HG02884 (cell line): ENCODE measurements around the gene EYA2.

Experiments used
- ATAC-seq: cut with Tn5 transposase; IDR thresholded peaks from one replicate; pipeline ENCODE4 v1.9.1; 2021; ENCODE audit warnings: mild to moderate bottlenecking, moderate library complexity; ENCODE audit not compliant: unreplicated experiment

Gene EYA2

GRCh38 chr20:47058236-47058635 is 163.6 kb downstream of the EYA2 start:
- ATAC-seq: no peak

GRCh38 chr20:47059536-47059935 is 164.9 kb downstream of the EYA2 start:
- ATAC-seq: no peak

- no peak for ATAC-seq
These were observed 166.9 kb downstream of the EYA2 start for GRCh38 chr20:47061549-47061948.

GRCh38 chr20:47062226-47062890 is 167.7 kb downstream of the EYA2 start:
- ATAC-seq: no peak

GRCh38 chr20:47063407-47063806 is 168.8 kb downstream of the EYA2 start:
- ATAC-seq: no peak

GRCh38 chr20:47063808-47064207 is 169.2 kb downstream of the EYA2 start:
- no peak for ATAC-seq

- no peak for ATAC-seq
These were observed 172.0 kb downstream of the EYA2 start for GRCh38 chr20:47066484-47067270.

- no peak for ATAC-seq
These were observed 173.1 kb downstream of the EYA2 start for GRCh38 chr20:47067776-47068175.

GRCh38 chr20:47070176-47070575 is 175.5 kb downstream of the EYA2 start:
- ATAC-seq: no peak

GRCh38 chr20:47071646-47072185 is 177.1 kb downstream of the EYA2 start:
- ATAC-seq: no peak

- no peak for ATAC-seq
These were observed 179.3 kb downstream of the EYA2 start for GRCh38 chr20:47073766-47074475.

GRCh38 chr20:47075263-47075662 is 180.6 kb downstream of the EYA2 start:
- ATAC-seq: no peak

- ATAC-seq: no peak
These were observed 184.4 kb downstream of the EYA2 start for GRCh38 chr20:47079047-47079446.

GRCh38 chr20:47080365-47080764 is 185.7 kb downstream of the EYA2 start:
- ATAC-seq: no peak

GRCh38 chr20:47086316-47086715 is 191.7 kb downstream of the EYA2 start:
- no peak for ATAC-seq

- ATAC-seq: no peak
These were observed 193.7 kb downstream of the EYA2 start for GRCh38 chr20:47088335-47088734.

GRCh38 chr20:47089151-47089550 is 194.5 kb downstream of the EYA2 start:
- ATAC-seq: no peak

GRCh38 chr20:47090835-47091234 is 196.2 kb downstream of the EYA2 start:
- ATAC-seq: no peak

- no peak for ATAC-seq
These were observed 198.8 kb downstream of the EYA2 start for GRCh38 chr20:47093320-47093966.

- no peak for ATAC-seq
These were observed 201.0 kb downstream of the EYA2 start for GRCh38 chr20:47095690-47096089.
